ENCODE measurements around the gene CSAD.
"Not testable (repeated sequence)": the region's sequence is repeated elsewhere in the genome, so short reads cannot be mapped to it uniquely, and the experiment has no call there.

The CSAD gene

DNA sequence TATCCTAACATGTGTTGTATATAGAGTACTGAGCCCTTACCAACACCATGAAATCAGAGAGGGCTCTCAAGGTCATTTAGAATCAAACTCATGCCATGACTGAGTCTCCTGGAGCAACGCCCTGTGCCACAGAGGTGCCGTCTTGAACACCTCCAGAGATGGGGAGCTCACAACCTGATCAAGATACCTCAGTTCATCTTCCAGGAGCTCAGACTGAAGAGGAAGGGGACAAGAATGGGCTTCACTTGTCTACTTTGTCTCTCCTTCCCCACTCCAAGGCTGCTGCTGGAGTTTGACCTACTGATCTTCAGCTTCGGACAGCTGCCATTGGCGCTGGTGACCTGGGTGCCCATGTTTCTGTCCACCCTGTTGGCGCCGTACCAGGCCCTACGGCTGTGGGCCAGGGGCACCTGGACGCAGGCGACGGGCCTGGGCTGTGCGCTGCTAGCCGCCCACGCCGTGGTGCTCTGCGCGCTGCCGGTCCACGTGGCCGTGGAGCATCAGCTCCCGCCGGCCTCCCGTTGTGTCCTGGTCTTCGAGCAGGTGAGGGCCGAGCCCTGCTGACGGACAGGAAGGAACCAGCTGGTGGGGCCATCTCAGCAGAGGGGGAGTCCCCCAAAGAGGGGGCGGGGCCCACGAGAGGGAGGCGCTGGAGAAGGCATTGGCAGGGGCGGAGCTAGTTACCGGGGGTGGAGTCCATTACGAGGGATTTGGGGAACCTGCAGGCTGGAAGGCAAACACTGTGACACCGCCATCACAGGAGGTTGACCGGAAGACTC lies 65.4 kb downstream of the CSAD start:
- H3K4me3 ChIP-seq (replicated peaks; ENCODE audit: low read depth, low read length): no peak overlapping the region
- no peak for DNase-seq (ENCODE audit: low read depth)
- TF ChIP-seq, protein P1, sequence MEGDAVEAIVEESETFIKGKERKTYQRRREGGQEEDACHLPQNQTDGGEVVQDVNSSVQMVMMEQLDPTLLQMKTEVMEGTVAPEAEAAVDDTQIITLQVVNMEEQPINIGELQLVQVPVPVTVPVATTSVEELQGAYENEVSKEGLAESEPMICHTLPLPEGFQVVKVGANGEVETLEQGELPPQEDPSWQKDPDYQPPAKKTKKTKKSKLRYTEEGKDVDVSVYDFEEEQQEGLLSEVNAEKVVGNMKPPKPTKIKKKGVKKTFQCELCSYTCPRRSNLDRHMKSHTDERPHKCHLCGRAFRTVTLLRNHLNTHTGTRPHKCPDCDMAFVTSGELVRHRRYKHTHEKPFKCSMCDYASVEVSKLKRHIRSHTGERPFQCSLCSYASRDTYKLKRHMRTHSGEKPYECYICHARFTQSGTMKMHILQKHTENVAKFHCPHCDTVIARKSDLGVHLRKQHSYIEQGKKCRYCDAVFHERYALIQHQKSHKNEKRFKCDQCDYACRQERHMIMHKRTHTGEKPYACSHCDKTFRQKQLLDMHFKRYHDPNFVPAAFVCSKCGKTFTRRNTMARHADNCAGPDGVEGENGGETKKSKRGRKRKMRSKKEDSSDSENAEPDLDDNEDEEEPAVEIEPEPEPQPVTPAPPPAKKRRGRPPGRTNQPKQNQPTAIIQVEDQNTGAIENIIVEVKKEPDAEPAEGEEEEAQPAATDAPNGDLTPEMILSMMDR (IDR thresholded peaks at IDR 0.05; ENCODE audit: low read length, missing control alignments): no peak

DNA sequence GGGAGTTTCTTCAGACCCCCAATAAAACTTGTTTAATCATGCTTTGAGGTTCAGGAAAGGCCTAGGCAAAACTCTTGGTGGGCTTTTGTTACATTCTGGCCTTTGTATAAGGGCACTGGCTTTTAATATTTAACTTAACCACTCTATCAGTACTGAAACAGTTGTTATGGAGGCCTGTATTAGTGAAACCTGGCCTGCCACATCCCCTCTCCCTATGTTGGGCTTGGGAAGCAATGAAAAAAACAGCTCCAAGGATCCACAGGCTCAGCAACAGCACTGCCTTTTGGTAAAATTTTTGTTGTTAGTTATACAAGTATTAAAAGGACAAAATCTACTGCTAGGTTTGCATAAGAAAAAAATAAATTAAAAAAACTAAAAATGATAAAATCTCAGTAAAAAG lies 66.8 kb downstream of the CSAD start:
- H3K4me3 ChIP-seq (replicated peaks; ENCODE audit: low read depth, low read length): no peak overlapping the region
- TF ChIP-seq, protein P1 (IDR thresholded peaks at IDR 0.05; ENCODE audit: low read length, missing control alignments): no peak
- no peak for DNase-seq (ENCODE audit: low read depth)

DNA sequence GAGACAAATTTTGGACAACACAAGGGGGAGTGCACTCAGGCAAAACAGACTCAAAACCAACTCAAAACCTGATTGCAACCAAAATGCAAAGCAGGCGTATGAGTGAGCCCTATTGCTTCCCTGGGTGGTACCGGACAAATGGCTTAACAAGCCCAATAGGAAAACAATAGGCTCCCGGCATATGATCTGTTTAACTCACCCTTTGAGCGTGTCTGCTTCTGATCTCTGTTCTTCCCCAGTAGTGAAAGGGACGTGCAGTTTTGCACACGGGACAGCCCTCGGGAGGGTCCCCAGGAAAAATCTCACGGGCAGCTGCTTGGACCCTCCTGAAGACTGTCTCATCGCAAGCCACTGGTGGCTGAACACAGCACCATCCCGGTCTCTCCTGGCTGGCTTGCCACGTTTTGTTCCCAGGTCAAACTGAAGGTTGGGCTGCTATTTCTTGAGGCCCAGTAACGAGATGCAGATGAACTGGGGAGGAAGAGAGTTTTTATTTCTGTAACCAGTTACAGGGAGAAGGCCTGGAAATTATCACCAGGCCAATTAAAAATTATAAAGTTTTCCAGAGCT lies 67.5 kb downstream of the CSAD start:
- TF ChIP-seq, protein P1 (IDR thresholded peaks at IDR 0.05; ENCODE audit: low read length, missing control alignments): no peak
- DNase-seq (ENCODE audit: low read depth): no peak
- H3K4me3 ChIP-seq (replicated peaks; ENCODE audit: low read depth, low read length): no peak overlapping the region

DNA sequence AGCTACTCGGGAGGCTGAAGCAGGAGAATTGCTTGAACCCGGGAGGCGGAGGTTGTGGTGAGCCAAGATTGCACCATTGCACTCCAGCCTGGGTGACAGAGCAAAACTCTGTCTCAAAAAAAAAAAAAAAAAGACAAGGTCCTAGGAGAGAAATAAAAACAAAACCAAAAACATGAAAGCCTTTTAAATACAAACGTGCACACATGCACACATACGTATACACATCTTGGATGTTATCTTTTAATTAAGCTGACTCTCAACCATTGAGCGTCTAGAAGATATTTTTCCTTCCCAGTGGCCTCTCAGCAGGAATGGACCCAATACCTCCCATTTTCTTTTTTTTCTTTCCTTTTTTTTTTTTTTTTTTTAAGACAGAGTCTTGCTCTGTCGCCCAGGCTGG lies 68.3 kb downstream of the CSAD start:
- DNase-seq (ENCODE audit: low read depth); H3K4me3 ChIP-seq (replicated peaks; ENCODE audit: low read depth, low read length): not testable (repeated sequence)

Measured in fibroblast of pulmonary artery (primary cell).